Common myeloid progenitor, CD34-positive (primary cell): ENCODE data around the gene CAMK4.

Experiments used
- CTCF ChIA-PET: fragments of 350-600 bp; sonication (Branson Sonifier 250); formaldehyde crosslinking; loops from one replicate; lab custom pipeline; 2021; ENCODE audit warnings: antibody characterized with exemption; lab: Charles Lee
- POLR2A ChIA-PET: fragments of 350-600 bp; sonication (Branson Sonifier 250); formaldehyde crosslinking; loops from one replicate; lab custom pipeline; 2021; ENCODE audit warnings: antibody characterized with exemption; lab: Charles Lee
- DNase-seq, 3 donors: peaks; one replicate each; pipeline versions ENCODE4 v3.0.0 to v3.0.0-alpha.2; 2013
- H3K27ac ChIP-seq, 2 experiments: 1 replicate in 1 of 2; 2 replicates in 1 of 2; pipeline ENCODE4 v1.7.0; 2013; ENCODE audit warnings: inconsistent platforms in 2 of 2, low read length in 2 of 2, mild to moderate bottlenecking in 2 of 2, low read depth in 1 of 2, moderate library complexity in 1 of 2; ENCODE audit not compliant: severe bottlenecking in 2 of 2, insufficient read depth in 1 of 2, poor library complexity in 1 of 2
- H3K27me3 ChIP-seq, 5 experiments: replicated peaks in 2 of 5; 1 replicate in 3 of 5; 2 replicates in 2 of 5; pipeline versions ENCODE4 v1.6.1 to v1.7.0; 2013; ENCODE audit warnings: low read length in 4 of 5, mild to moderate bottlenecking in 2 of 5, moderate library complexity in 2 of 5, inconsistent platforms in 1 of 5; ENCODE audit not compliant: insufficient read depth in 5 of 5, control insufficient read depth in 4 of 5
- H3K36me3 ChIP-seq, 4 experiments: 1 replicate in 2 of 4; 2 replicates in 2 of 4; pipeline versions ENCODE4 v1.6.1 to v1.7.0; 2013; ENCODE audit warnings: low read length in 3 of 4, control low read depth in 1 of 4, mild to moderate bottlenecking in 1 of 4; ENCODE audit not compliant: control insufficient read depth in 4 of 4, insufficient read depth in 4 of 4
- H3K4me1 ChIP-seq, 4 experiments: 1 replicate in 3 of 4; 2 replicates in 1 of 4; pipeline versions ENCODE4 v1.6.1 to v1.7.1; 2013; ENCODE audit warnings: low read length in 3 of 4, mild to moderate bottlenecking in 3 of 4, control low read depth in 1 of 4, inconsistent platforms in 1 of 4, moderate library complexity in 1 of 4; ENCODE audit not compliant: control insufficient read depth in 4 of 4, insufficient read depth in 4 of 4; ENCODE audit errors: control extremely low read depth in 1 of 4
- H3K4me3 ChIP-seq, 7 experiments: 1 replicate in 4 of 7; 2 replicates in 3 of 7; pipeline versions ENCODE4 v1.5.1 to v1.7.0; 2013; ENCODE audit warnings: mild to moderate bottlenecking in 7 of 7, low read length in 6 of 7, moderate library complexity in 6 of 7, inconsistent platforms in 2 of 7, low read depth in 2 of 7, control low read depth in 1 of 7; ENCODE audit not compliant: insufficient read depth in 4 of 7, control insufficient read depth in 1 of 7; ENCODE audit errors: extremely low read depth in 1 of 7
- H3K9me3 ChIP-seq, 5 experiments: 1 replicate in 4 of 5; 2 replicates in 1 of 5; pipeline versions ENCODE4 v1.6.1 to v1.7.1; 2013; ENCODE audit warnings: low read length in 4 of 5, mild to moderate bottlenecking in 2 of 5, inconsistent platforms in 1 of 5, low read depth in 1 of 5, moderate library complexity in 1 of 5; ENCODE audit not compliant: control insufficient read depth in 4 of 5, insufficient read depth in 2 of 5; ENCODE audit errors: control extremely low read depth in 1 of 5
- WGBS: methylation state at CpG from one replicate; pipeline ENCODE4 v1.1.5; 2013; ENCODE audit not compliant: insufficient coverage; 5-methylcytosine and 5-hydroxymethylcytosine counted together

CAMK4 gene

DNA sequence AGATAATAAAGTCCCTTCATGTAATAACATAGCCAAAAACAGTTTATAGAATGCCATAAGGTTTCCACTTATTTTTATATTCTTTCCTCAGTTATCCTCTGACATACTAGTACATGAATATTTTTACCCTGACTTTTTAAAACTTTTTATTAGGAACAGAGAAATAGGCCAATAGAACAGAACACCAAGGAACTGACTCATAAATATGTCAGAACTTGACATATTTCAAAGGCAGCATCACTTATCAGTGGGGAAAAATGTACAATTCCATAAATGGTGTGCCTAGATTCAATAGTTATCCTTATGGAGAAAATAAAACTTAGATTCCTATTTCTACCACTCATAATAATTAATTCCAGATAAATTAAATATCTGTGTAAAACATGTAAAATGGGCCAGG lies 278.8 kb downstream of the CAMK4 start:
- POLR2A ChIA-PET: no interaction called here
- CTCF ChIA-PET: no interaction called here
- no peak for DNase-seq

DNA sequence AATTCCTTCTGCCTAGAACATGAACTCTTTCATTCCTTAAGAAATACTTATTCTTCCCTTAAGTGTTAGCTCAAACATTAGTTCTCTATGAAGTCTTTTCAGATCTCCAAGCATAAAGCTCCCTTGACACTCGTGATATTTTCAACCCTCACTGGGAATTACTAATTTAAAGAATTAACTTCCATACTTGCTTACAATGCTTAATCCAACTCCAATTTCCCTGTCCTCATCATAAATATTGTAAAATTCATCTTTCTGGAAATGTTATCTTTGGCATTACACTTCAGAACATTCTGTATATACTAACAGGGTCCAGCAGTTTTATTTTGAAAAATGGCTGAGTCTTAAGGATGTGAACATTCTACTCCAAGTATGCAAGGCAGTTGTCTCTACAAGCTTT lies 280.9 kb downstream of the CAMK4 start:
- ChIA-PET POLR2A (no interaction called here), CTCF (interaction anchor here (0.6 to 1.6 kb wide), 2 partner anchors 10 to 45 kb away, joined by 3 to 4 read pairs; no protein-coding TSS in a partner anchor)
- Histone ChIP-seq H3K36me3 (peaks cover 0 to 43% (median 4%) of the 10 kb centered on the region in 4 experiments), H3K4me1 (peaks cover 0 to 16% (median 0%) of the 10 kb centered on the region in 4 experiments), H3K27me3 (no peaks in the 10 kb centered on the region), H3K27ac (no peak overlapping the region), H3K4me3 (no peak overlapping the region), H3K9me3 (no peaks in the 10 kb centered on the region)
- WGBS: 100% methylated on average over 1 of the region's 1 CpG
- DNase-seq: no peak

More for the DNA sequence above, 278.8 kb downstream of the CAMK4 start:
- peaks cover 0 to 7% (median 0%) of the 10 kb centered on the region in 4 experiments for H3K4me1 ChIP-seq
- peaks cover 0 to 65% (median 11%) of the 10 kb centered on the region in 4 experiments for H3K36me3 ChIP-seq
- H3K4me3 ChIP-seq: no peak overlapping the region
- no peak overlapping the region for H3K27ac ChIP-seq
- no peaks in the 10 kb centered on the region for H3K27me3 ChIP-seq
- H3K9me3 ChIP-seq: no peaks in the 10 kb centered on the region

DNA sequence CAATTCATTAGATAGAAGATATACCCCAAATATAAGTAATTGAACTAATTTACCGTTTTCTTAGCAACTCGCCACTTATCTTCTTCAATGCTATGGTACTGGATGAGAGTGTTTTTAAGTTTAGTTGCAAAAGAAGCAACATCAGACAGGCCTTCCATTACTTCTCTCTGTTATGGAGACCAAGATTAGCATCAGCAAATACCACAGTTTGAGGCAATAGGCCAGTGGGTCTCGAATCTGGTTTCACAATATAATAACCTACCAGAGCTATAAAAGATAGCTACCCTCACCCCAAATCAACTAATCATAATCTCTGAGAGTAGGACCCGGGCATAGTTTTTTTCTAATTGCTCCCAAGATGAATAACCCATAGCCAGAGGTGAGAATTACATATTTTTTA lies 283.1 kb downstream of the CAMK4 start:
- ChIA-PET POLR2A (no interaction called here), CTCF (interaction anchor here (1.2 to 2.5 kb wide), 2 partner anchors 10 to 13 kb away, joined by 3 to 7 read pairs; no protein-coding TSS in a partner anchor)
- Histone ChIP-seq H3K4me1 (peaks cover 3 to 28% (median 8%) of the 10 kb centered on the region in 4 experiments), H3K27ac (no peak overlapping the region), H3K9me3 (no peaks in the 10 kb centered on the region), H3K36me3 (peaks cover 0 to 24% (median 0%) of the 10 kb centered on the region in 4 experiments), H3K4me3 (no peak overlapping the region), H3K27me3 (no peaks in the 10 kb centered on the region)
- WGBS: 83% methylated on average over 1 of the region's 4 CpGs
- no peak for DNase-seq

DNA sequence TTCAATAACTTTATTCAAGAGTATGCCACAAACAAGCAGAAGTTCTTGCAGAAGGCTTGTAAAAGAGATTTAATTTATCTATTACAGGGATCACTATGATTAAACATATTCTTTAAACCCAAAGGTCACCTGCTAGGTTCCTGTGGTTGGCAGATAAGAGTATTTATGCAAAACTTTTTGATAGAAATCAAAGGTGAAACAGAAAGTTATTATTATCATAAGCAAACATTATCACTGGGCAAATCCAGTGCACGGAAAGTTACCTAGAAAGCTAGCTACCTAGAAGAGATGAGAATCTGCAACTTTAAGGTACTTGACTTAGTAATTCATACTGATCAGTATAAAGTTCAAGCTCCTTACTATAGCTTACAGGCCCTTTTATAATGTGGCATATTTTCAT lies 284.9 kb downstream of the CAMK4 start:
- Histone ChIP-seq H3K27ac (no peak overlapping the region), H3K9me3 (no peaks in the 10 kb centered on the region), H3K4me1 (peaks cover 5 to 41% (median 13%) of the 10 kb centered on the region in 4 experiments), H3K36me3 (peaks cover 0 to 16% (median 0%) of the 10 kb centered on the region in 4 experiments), H3K4me3 (peak overlapping the region in 1 of 7 experiments; percentile 3), H3K27me3 (no peaks in the 10 kb centered on the region)
- no peak for DNase-seq
- ChIA-PET CTCF (interaction anchor here (7.2 kb wide), 1 partner anchor 22 kb away, joined by 34 read pairs; no protein-coding TSS in a partner anchor), POLR2A (no interaction called here)
- no CpG with 5 or more reads among the region's 1 CpG for WGBS

DNA sequence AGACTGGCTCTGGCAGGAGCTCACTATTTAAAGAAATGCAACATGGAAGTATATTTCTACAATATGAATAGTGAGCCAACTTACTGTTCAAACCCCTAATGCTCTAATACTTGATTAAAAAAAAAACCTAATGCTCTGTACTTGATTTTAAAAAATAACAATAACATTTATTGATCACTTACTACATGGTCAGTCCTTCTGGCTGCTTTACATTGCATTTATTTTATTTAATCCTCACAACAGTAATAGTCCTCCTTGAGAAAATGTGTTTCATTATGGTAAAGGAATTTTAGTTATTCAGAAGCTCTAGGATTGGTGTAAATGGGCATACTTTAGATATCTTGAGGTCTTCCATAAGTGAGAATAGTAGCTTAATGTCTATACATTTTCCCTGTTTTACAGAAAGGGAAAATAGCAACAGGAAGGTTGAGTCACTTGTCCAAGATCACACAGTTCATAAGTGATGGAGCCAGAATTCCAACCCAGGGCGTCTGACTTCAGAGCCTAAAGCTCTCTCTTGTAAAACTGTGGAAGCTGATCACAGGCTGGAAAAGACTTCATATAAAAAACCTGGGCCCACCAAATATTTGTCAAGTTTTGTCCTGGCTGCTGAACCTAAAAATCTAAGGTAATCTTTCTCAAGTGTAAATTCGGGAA lies 287.1 kb downstream of the CAMK4 start:
- peak overlapping the region; percentile 80 to 96 (median 94) for H3K4me3 ChIP-seq
- no peaks in the 10 kb centered on the region for H3K9me3 ChIP-seq
- WGBS: 11% methylated on average over 2 of the region's 2 CpGs
- peaks cover 5 to 45% (median 13%) of the 10 kb centered on the region in 4 experiments for H3K4me1 ChIP-seq
- no peak for DNase-seq
- peaks cover 0 to 4% (median 0%) of the 10 kb centered on the region in 4 experiments for H3K36me3 ChIP-seq
- H3K27ac ChIP-seq: peak overlapping the region in 1 of 2 experiments; percentile 96
- H3K27me3 ChIP-seq: no peaks in the 10 kb centered on the region
- CTCF ChIA-PET: interaction anchor here (0.7 to 7.2 kb wide), 2 partner anchors 20 to 63 kb away, joined by 3 to 34 read pairs; no protein-coding TSS in a partner anchor
- POLR2A ChIA-PET: interaction anchor here (1.0 to 1.3 kb wide), 3 partner anchors 17 to 22 kb away, joined by 3 to 8 read pairs (median 6); no protein-coding TSS in a partner anchor

DNA sequence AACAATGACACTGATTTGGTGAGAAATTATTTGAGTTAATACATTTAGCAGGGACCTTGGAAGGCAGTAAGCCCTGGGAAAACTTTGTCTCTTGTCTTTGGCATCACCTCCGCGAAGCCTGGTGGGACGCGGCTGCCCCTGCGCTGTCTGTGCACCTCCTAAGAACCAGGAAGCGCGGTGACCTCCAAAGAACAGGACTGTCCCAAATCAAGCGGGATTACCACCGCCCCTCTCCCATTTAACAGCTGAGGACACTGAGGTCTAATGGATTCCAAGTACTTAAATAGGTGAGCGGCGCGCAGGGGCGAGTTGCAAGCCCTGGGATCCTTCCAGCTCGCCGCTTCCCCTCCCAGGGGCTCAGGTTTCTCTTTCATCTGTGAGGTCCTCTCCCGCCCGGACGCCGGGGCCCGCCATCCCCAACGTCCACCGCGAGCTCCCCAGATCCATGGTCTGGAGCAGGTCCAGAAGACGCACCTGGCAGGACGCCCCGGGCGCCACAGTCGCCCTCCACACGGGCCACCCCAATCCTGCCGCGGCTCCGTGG lies 287.7 kb downstream of the CAMK4 start:
- DNase-seq: no peak
- Histone ChIP-seq H3K27ac (peak overlapping the region; percentile 69 to 96), H3K4me1 (peaks cover 5 to 44% (median 13%) of the 10 kb centered on the region in 4 experiments), H3K9me3 (no peaks in the 10 kb centered on the region), H3K27me3 (no peaks in the 10 kb centered on the region), H3K4me3 (peak overlapping the region; percentile 80 to 96 (median 94)), H3K36me3 (peaks cover 0 to 4% (median 0%) of the 10 kb centered on the region in 4 experiments)
- ChIA-PET POLR2A (interaction anchor here (1.0 to 1.3 kb wide), 4 partner anchors 9 to 22 kb away, joined by 3 to 8 read pairs (median 5); no protein-coding TSS in a partner anchor), CTCF (interaction anchor here (0.7 to 7.2 kb wide), 3 partner anchors 14 to 64 kb away, joined by 3 to 34 read pairs (median 5); no protein-coding TSS in a partner anchor)
- 0% methylated on average over 15 of the region's 32 CpGs for WGBS
